KMS-11 (cell line): ENCODE results near the gene TMEM127.

Source experiments
- H2AFZ ChIP-seq: fragments of 200-600 bp; sonication (generic); 2 replicates; pipeline ENCODE4 v1.6.1; 2016; ENCODE audit warnings: antibody characterized with exemption, mixed run types, low read depth
- H3K27ac ChIP-seq: fragments of 200-600 bp; sonication (generic); 2 replicates; pipeline ENCODE4 v1.6.1; 2016; ENCODE audit warnings: mild to moderate bottlenecking, mixed run types
- H3K27me3 ChIP-seq: fragments of 200-600 bp; sonication (generic); 2 replicates; pipeline ENCODE4 v1.6.1; 2017; ENCODE audit warnings: mild to moderate bottlenecking, low read depth, mixed run types, moderate library complexity; ENCODE audit not compliant: insufficient read depth
- H3K36me3 ChIP-seq: fragments of 200-600 bp; sonication (generic); 2 replicates; pipeline ENCODE4 v1.6.1; 2017; ENCODE audit warnings: mild to moderate bottlenecking, mixed run types; ENCODE audit not compliant: insufficient read depth
- H3K4me1 ChIP-seq: fragments of 200-600 bp; sonication (generic); 2 replicates; pipeline ENCODE4 v1.6.1; 2016; ENCODE audit warnings: mild to moderate bottlenecking, low read depth, mixed run types; ENCODE audit not compliant: poor library complexity, severe bottlenecking
- H3K4me2 ChIP-seq: fragments of 200-600 bp; sonication (generic); 2 replicates; pipeline ENCODE4 v1.7.0; 2016; ENCODE audit warnings: mild to moderate bottlenecking, mixed run types
- H3K4me3 ChIP-seq: fragments of 200-600 bp; sonication (generic); IDR thresholded peaks from 2 replicates; pipeline ENCODE4 v1.6.1; 2017; ENCODE audit warnings: low read depth, low read length, mixed read lengths; ENCODE audit not compliant: insufficient read depth
- H3K79me2 ChIP-seq: fragments of 200-600 bp; sonication (generic); 2 replicates; pipeline ENCODE4 v1.6.1; 2016; ENCODE audit warnings: low read depth, mixed run types; ENCODE audit not compliant: insufficient read depth
- H3K9ac ChIP-seq: fragments of 200-600 bp; sonication (generic); 2 replicates; pipeline ENCODE4 v1.6.1; 2016; ENCODE audit warnings: mild to moderate bottlenecking, mixed run types
- H4K20me1 ChIP-seq: fragments of 200-600 bp; sonication (generic); 2 replicates; pipeline ENCODE4 v1.6.1; 2016; ENCODE audit warnings: mild to moderate bottlenecking, mixed run types; ENCODE audit not compliant: insufficient read depth
- CTCF ChIP-seq: fragments of 200-600 bp; sonication (generic); conservative IDR thresholded peaks from 2 replicates; pipeline ENCODE4 v1.6.1; 2017; ENCODE audit warnings: low read depth, mild to moderate bottlenecking, antibody characterized with exemption, low read length, moderate library complexity, mixed read lengths

The TMEM127 gene

GRCh38 chr2:96305979-96306308 lies 40.1 kb upstream of the TMEM127 start:
- H3K79me2 ChIP-seq: peaks cover 30% of the 10 kb centered on the region
- H3K27me3 ChIP-seq: no peaks in the 10 kb centered on the region
- peaks cover 25% of the 10 kb centered on the region for H3K4me1 ChIP-seq
- peaks cover 11% of the 10 kb centered on the region; the same call in 1 of the 2 replicates for H3K36me3 ChIP-seq
- H3K4me2 ChIP-seq: peak overlapping the region; percentile 94
- H3K9ac ChIP-seq: peak overlapping the region; percentile 77
- peak overlapping the region; percentile 67 for H3K27ac ChIP-seq
- peak overlapping the region; percentile 85 for H3K4me3 ChIP-seq
- peak overlapping the region; percentile 80 for H2AFZ ChIP-seq
- H4K20me1 ChIP-seq: no peaks in the 10 kb centered on the region
- no peak for TF ChIP-seq CTCF

- Histone ChIP-seq H3K9ac (peak within 1 kb of the TSS; percentile 77), H3K4me2 (peak within 1 kb of the TSS; percentile 94), H3K27me3 (no peaks in the 10 kb centered on the region), H3K36me3 (peaks cover 11% of the 10 kb centered on the region; the same call in 1 of the 2 replicates), H3K4me3 (peak within 1 kb of the TSS; percentile 95), H2AFZ (peak within 1 kb of the TSS; percentile 80), H3K79me2 (peaks cover 30% of the 10 kb centered on the region), H3K4me1 (peaks cover 25% of the 10 kb centered on the region), H4K20me1 (no peaks in the 10 kb centered on the region), H3K27ac (peak within 1 kb of the TSS; percentile 67)
- TF ChIP-seq CTCF: no peak
Measured at GRCh38 chr2:96305091-96305978, 39.5 kb upstream of the TMEM127 start, which contains the start of gene SNRNP200. Gene SNRNP200, minus strand, starts transcription at chr2:96305546. Its CDS starts 109 bp downstream, at chr2:96305437.

GRCh38 chr2:96304606-96305005 lies 38.8 kb upstream of the TMEM127 start:
- no peak overlapping the region for H3K4me3 ChIP-seq
- peak overlapping the region; percentile 90 for H3K4me2 ChIP-seq
- no peaks in the 10 kb centered on the region for H4K20me1 ChIP-seq
- peak overlapping the region; percentile 67; the same call in 1 of the 2 replicates for H3K27ac ChIP-seq
- TF ChIP-seq CTCF: no peak
- peaks cover 17% of the 10 kb centered on the region; the same call in 1 of the 2 replicates for H3K36me3 ChIP-seq
- peaks cover 21% of the 10 kb centered on the region for H3K4me1 ChIP-seq
- H2AFZ ChIP-seq: peak overlapping the region; percentile 80; the same call in 1 of the 2 replicates
- H3K9ac ChIP-seq: peak overlapping the region; percentile 77; the same call in 1 of the 2 replicates
- H3K79me2 ChIP-seq: peaks cover 30% of the 10 kb centered on the region
- no peaks in the 10 kb centered on the region for H3K27me3 ChIP-seq

GRCh38 chr2:96301865-96302264 lies 36.1 kb upstream of the TMEM127 start:
- no peak overlapping the region for H3K4me2 ChIP-seq
- peaks cover 27% of the 10 kb centered on the region; the same call in 1 of the 2 replicates for H3K36me3 ChIP-seq

More at GRCh38 chr2:96301865-96302264, 36.1 kb upstream of the TMEM127 start:
- Histone ChIP-seq H3K27ac (no peak overlapping the region), H3K4me1 (peaks cover 19% of the 10 kb centered on the region), H2AFZ (no peak overlapping the region), H3K4me3 (no peak overlapping the region), H3K79me2 (peaks cover 30% of the 10 kb centered on the region), H3K27me3 (no peaks in the 10 kb centered on the region), H4K20me1 (no peaks in the 10 kb centered on the region), H3K9ac (no peak overlapping the region)
- TF ChIP-seq CTCF: no peak
